Measurements from ENCODE around the gene TYK2. TPM values are rescaled to one million over a fixed set of nuclear protein-coding genes. Genes with fewer than 3 reads are reported as not detected.
"Not testable (repeated sequence)": the region's sequence is repeated elsewhere in the genome, so short reads cannot be mapped to it uniquely, and the experiment has no call there.

TYK2 gene
- total RNA-seq, 4 donors from 2014 or later, result 48.2 to 115 (median 64.8) TPM

GRCh38 chr19:10388957-10389356 is 8.6 kb upstream of the TYK2 start:
- H3K4me3 ChIP-seq (ENCODE audit: low read depth, poor library complexity, severe bottlenecking), result no peak overlapping the region
- peak; percentile 87 to 98 for DNase-seq (ENCODE audit: low spot score in 2 of 2)
- TF ChIP-seq CTCF (IDR thresholded peaks at IDR 0.05), result peak in 2 of 3 donors; percentile 55 to 85
- TF ChIP-seq POLR2A (IDR thresholded peaks at IDR 0.05), result no peak
- intact Hi-C loops (cut with DNase I; ENCODE audit: low total_unique reads), result loop anchor here (2.0 kb wide), 1 partner anchor 120 kb away; no protein-coding TSS in a partner anchor
- 0% methylated on average over 3 of the region's 3 CpGs for WGBS, 2 donors

GRCh38 chr19:10384580-10384979 is 4.2 kb upstream of the TYK2 start:
- H3K4me3 ChIP-seq (ENCODE audit: low read depth, poor library complexity, severe bottlenecking), result no peak overlapping the region
- TF ChIP-seq POLR2A (IDR thresholded peaks at IDR 0.05), result no peak
- 80 to 85% methylated on average over 9 of the region's 9 CpGs for WGBS, 2 donors
- intact Hi-C loops (cut with DNase I; ENCODE audit: low total_unique reads), result no loop called here
- no peak for DNase-seq (ENCODE audit: low spot score in 2 of 2)

GRCh38 chr19:10383223-10383499 is 2.8 kb upstream of the TYK2 start:
- H3K4me3 ChIP-seq (ENCODE audit: low read depth, poor library complexity, severe bottlenecking); intact Hi-C loops (cut with DNase I; ENCODE audit: low total_unique reads); DNase-seq (ENCODE audit: low spot score in 2 of 2): not testable (repeated sequence)
- WGBS, 2 donors, result 87 to 89% methylated on average over 8 of the region's 8 CpGs

- no peak for DNase-seq (ENCODE audit: low spot score in 2 of 2)
- intact Hi-C loops (cut with DNase I; ENCODE audit: low total_unique reads), result no loop called here
- TF ChIP-seq POLR2A (IDR thresholded peaks at IDR 0.05), result no peak
- no peak for TF ChIP-seq CTCF (IDR thresholded peaks at IDR 0.05)
These were observed 476 bp downstream of the TYK2 start for GRCh38 chr19:10379880-10380312.

GRCh38 chr19:10378124-10378523 is 2.2 kb downstream of the TYK2 start:
- 95 to 98% methylated on average over 8 of the region's 8 CpGs for WGBS, 2 donors
- no peak overlapping the region for H3K4me3 ChIP-seq (ENCODE audit: low read depth, poor library complexity, severe bottlenecking)
- TF ChIP-seq CTCF (IDR thresholded peaks at IDR 0.05) (no peak), POLR2A (IDR thresholded peaks at IDR 0.05) (no peak)
- intact Hi-C loops (cut with DNase I; ENCODE audit: low total_unique reads), result no loop called here
- no peak for DNase-seq (ENCODE audit: low spot score in 2 of 2)

More at GRCh38 chr19:10379880-10380312, 476 bp downstream of the TYK2 start:
- 0 to 1% methylated on average over 10 of the region's 10 CpGs for WGBS, 2 donors
- H3K4me3 ChIP-seq (ENCODE audit: low read depth, poor library complexity, severe bottlenecking), result peak overlapping the region; percentile 89

- DNase-seq (ENCODE audit: low spot score in 2 of 2); intact Hi-C loops (cut with DNase I; ENCODE audit: low total_unique reads); H3K4me3 ChIP-seq (ENCODE audit: low read depth, poor library complexity, severe bottlenecking): not testable (repeated sequence)
- WGBS, 2 donors, result 90 to 94% methylated on average over 2 of the region's 2 CpGs
These were observed 3.2 kb downstream of the TYK2 start for GRCh38 chr19:10377140-10377640.

- DNase-seq (ENCODE audit: low spot score in 2 of 2), result no peak
- TF ChIP-seq POLR2A (IDR thresholded peaks at IDR 0.05), result no peak
- no peak for TF ChIP-seq CTCF (IDR thresholded peaks at IDR 0.05)
- intact Hi-C loops (cut with DNase I; ENCODE audit: low total_unique reads), result no loop called here
- WGBS, 2 donors, result 76 to 88% methylated on average over 5 of the region's 5 CpGs
- no peak overlapping the region for H3K4me3 ChIP-seq (ENCODE audit: low read depth, poor library complexity, severe bottlenecking)
These were observed 5.4 kb downstream of the TYK2 start for GRCh38 chr19:10374931-10375330.
